NK-92 (cell line): ENCODE results near the gene SPINT1.

Experiments
- DNase-seq: peaks from one replicate; lab custom pipeline; 2025; ENCODE audit not compliant: unreplicated experiment; lab: John Stamatoyannopoulos, UW

Gene SPINT1

GRCh38 chr15:40829115-40829514, 14.7 kb upstream of the SPINT1 start:
- no peak for DNase-seq

- no peak for DNase-seq
Observed at GRCh38 chr15:40830884-40831283, 13.0 kb upstream of the SPINT1 start.

GRCh38 chr15:40831861-40832260, 12.0 kb upstream of the SPINT1 start:
- DNase-seq = no peak

- no peak for DNase-seq
Observed at GRCh38 chr15:40832903-40833302, 10.9 kb upstream of the SPINT1 start.

GRCh38 chr15:40836020-40836419, 7.8 kb upstream of the SPINT1 start:
- no peak for DNase-seq

DNA sequence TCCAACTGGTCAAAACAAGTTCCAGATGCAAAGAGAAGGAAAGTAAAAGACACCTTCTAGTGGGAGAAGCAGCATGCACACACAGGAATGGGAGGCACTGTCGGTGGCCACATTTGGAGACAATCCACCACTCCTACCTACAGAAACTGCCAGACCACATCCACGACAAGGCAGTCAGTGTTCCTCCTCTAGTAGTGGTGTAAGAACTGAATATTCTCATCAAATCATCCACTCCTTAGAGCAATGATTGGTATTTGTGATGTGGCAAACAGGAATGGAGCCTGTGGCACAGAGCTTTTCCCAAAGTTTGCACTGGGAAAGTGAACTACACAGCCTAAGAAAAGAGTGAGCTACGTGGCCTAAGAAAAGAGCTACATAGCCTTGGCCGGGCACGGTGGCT, 5.1 kb upstream of the SPINT1 start:
- no peak for DNase-seq

- DNase-seq = no peak
Observed at GRCh38 chr15:40841741-40842140, 2.1 kb upstream of the SPINT1 start.

GRCh38 chr15:40843261-40843884, 475 bp upstream of the SPINT1 start:
- no peak for DNase-seq

DNA sequence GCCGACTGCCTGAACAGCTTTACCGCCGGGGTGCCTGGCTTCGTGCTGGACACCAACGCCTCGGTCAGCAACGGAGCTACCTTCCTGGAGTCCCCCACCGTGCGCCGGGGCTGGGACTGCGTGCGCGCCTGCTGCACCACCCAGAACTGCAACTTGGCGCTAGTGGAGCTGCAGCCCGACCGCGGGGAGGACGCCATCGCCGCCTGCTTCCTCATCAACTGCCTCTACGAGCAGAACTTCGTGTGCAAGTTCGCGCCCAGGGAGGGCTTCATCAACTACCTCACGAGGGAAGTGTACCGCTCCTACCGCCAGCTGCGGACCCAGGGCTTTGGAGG, 815 bp downstream of the SPINT1 start:
- DNase-seq = no peak

DNA sequence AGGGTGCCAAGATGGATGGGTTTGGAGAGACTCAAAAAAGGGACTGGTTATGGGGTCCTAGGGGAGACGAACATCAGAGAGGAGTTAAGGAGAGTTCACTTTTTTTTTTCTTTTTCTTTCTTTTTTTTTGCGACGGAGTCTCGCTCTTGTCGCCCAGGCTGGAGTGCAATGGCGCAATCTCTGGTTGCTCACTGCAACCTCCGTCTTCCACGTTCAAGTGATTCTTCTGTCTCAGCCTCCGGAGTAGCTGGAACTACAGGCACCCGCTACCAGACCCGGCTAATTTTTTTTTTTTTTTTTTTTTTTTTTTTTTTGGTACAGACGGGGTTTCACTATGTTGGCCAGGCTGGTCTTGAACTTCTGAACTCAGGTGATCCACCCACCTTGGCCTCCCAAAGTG, 1.2 kb downstream of the SPINT1 start:
- no peak for DNase-seq

GRCh38 chr15:40845511-40846284, 1.9 kb downstream of the SPINT1 start:
- DNase-seq = no peak

DNA sequence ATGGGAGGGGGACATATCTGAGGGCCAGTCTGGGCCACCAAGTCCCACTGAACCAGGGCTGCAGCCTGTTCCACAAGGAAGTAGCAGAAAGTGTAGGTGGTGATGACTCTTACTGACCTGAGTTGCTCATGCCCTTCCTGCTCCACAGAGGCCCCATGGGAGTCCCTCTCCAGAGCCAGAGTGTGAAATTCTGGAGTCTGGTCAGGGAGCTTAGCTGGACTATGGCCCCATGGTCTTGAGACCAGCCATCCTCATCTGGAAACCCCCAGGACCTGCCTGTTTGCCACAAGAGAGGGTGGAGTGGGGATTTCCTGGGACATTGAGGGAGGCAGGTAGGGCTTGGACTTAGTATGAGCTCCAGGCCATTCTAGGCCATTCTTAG, 3.0 kb downstream of the SPINT1 start:
- DNase-seq = no peak

- DNase-seq = no peak
Observed at GRCh38 chr15:40847223-40847961, 3.5 kb downstream of the SPINT1 start.

DNA sequence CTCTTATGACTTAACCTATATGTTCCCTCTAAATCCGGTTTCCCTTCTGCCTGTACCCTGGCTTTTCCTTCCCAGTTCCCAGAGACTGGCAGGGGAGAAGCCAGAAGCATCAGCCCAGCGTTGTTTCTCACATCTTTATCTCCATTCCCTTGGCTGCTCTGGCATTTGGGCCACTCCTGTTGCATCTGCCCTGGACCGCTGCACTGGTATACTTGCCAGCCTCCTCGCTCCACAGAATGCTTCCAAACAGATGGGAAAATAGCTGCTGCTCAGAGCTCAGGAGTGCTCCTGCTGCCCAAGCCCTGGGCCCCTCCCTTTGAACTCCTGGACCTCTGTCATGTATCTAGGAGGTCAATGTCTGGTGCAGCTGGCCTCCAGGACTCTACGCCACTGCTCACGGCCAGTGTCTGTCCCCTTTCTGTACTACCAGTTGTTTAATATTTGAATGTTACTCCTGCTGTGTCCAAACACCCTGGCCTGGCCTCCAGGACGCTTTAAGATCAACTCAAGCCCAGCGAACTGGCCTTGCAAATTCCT, 6.8 kb downstream of the SPINT1 start:
- DNase-seq = no peak

GRCh38 chr15:40852529-40852928, 8.7 kb downstream of the SPINT1 start:
- DNase-seq = no peak

GRCh38 chr15:40853241-40853890, 9.5 kb downstream of the SPINT1 start:
- DNase-seq = no peak

GRCh38 chr15:40854161-40854560, 10.3 kb downstream of the SPINT1 start:
- no peak for DNase-seq

GRCh38 chr15:40855706-40856234, 11.9 kb downstream of the SPINT1 start:
- no peak for DNase-seq

DNA sequence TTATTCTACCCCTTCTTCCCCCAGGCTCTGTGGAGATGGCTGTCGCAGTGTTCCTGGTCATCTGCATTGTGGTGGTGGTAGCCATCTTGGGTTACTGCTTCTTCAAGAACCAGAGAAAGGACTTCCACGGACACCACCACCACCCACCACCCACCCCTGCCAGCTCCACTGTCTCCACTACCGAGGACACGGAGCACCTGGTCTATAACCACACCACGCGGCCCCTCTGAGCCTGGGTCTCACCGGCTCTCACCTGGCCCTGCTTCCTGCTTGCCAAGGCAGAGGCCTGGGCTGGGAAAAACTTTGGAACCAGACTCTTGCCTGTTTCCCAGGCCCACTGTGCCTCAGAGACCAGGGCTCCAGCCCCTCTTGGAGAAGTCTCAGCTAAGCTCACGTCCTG, 12.9 kb downstream of the SPINT1 start:
- DNase-seq = no peak

DNA sequence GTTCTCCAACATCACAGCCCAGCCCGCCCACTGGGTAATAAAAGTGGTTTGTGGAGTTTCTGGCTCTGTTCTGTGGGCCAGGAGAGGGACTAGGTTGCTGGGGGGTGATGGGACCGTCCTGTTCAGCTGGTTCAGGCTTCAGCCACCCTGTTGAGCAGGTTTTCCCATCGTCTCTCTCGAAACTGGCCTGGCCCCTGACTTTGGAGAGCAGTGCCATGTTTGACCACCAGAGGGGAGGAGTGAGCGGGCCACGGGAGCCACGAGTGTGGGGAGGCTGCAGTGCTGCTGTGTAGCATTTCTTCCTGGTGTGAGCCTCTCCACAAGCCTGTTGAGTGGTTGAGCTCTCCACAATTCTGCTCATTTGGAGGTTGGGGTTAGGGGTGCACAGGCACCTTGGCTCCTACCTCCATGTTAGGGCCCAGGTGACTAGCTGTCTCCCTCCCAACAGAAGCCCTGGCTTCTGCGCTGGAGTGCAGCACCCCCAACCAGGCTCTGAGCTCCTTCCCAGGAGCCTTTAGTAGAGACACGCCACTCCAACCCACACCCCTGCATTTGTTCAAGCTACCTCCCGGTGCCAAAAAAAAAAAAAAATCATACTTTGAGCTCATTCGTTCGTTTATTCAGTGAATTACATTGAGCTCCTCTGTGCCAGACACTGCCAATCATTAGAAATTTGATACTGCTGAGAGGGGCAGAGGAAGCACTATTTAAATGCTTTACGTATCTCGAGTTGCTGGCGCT, 13.9 kb downstream of the SPINT1 start:
- no peak for DNase-seq

DNA sequence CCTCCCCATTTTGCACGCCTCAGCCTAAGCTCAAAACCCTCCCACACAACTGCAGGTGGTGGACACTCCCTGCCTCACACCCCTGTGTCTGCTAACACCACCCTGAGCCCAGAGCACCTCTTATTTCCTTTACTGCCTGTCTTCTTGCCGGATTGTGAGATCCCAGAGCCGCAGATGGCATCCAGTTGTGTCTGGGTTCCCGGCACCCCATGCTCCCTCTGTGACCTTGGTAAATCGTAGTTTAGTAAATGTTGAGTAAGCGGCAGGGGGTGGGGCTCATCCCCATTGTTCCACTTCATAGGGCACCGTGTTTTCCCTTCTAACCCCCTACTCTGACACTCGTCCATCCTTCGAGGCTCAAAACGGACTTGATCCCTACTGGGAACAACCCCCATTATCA, 14.9 kb downstream of the SPINT1 start:
- DNase-seq = no peak
